Superior temporal gyrus (tissue), 1 donor: ENCODE results near the gene SMAD2.
"Not testable (repeated sequence)": the region's sequence is repeated elsewhere in the genome, so short reads cannot be mapped to it uniquely, and the experiment has no call there.

Experiments
- DNase-seq: peaks from one replicate; pipeline ENCODE4 v3.0.0-alpha.2; 2016; ENCODE audit errors: extremely low spot score

Gene SMAD2

DNA sequence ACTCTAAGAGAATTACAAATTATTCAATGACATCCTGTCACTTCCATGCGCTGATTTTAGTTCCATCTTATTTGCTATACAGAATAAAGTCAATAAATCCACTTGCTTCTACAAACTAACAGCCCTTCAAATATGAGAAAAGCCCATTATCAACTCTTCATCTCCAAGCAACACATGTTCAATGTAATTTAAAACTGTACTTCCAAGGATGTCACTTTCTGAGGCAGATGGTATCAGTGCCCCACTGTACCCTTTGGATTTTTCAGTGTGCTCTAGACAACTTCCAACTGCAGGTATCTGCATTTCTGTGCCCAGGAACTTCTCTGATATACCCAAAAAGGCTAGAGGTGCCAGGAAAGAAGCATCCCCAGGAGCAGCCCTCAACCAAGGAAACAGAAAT lies 87.6 kb downstream of the SMAD2 start:
- DNase-seq: no peak

DNA sequence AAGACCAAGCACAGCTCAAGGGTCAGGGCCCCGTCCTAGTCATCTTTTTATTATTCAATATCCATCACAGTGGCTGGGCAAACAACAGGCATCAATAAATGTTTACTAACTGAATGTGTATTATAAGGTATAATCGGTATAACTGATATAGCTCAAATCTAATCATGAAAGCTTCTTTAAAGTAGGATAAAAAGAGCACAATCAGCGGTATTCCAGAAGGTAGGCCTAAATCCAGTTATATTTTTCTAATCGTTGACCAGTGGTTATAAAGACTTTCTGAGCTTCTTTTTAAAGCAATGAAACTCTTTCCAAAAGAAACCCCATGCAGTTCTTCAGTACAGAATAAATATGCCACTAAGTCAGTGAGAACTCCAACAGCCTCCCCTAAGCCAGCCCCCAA lies 92.1 kb downstream of the SMAD2 start:
- no peak for DNase-seq

- DNase-seq: no peak
Observed at GRCh38 chr18:47832348-47832747, 98.1 kb downstream of the SMAD2 start.

GRCh38 chr18:47831351-47831750 lies 99.1 kb downstream of the SMAD2 start:
- no peak for DNase-seq

DNA sequence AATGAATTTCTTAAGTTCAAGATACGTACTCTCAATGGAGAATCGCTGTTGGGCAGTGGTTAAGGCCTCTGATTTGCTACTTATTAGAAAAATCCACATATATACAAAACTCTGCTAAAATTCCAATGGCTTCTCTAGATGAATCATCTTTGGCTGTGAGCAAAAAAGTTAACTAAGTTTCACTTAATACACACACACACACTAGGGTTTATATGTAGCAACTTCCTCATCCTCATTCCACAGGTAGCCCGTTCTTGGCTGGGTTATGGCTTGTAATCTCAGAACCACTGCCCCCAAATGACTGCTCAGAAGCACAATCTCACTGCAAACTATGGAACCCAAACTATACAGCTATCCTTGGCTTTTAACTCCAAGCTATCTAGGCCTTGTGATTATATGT lies 99.7 kb downstream of the SMAD2 start:
- no peak for DNase-seq

DNA sequence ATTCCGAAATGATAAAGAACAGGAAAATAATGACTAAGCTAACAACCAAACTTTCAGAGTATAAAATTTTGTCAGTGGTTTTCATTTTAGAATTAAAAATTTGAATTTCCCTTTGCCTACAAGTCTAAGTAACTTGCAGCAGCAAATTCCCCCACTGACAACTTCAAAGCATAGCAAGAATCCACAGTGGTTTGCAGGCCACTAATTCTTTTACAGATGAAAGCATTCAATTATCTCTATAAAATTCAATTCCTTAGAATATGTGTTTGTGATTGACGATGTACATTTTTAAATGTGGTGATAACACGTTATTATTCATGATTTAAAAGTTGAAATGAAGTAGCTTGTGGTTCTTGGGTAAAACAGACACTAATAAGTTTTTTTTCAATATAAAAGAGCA lies 100.6 kb downstream of the SMAD2 start:
- DNase-seq: no peak

GRCh38 chr18:47828031-47828430 lies 102.4 kb downstream of the SMAD2 start:
- DNase-seq: not testable (repeated sequence)

DNA sequence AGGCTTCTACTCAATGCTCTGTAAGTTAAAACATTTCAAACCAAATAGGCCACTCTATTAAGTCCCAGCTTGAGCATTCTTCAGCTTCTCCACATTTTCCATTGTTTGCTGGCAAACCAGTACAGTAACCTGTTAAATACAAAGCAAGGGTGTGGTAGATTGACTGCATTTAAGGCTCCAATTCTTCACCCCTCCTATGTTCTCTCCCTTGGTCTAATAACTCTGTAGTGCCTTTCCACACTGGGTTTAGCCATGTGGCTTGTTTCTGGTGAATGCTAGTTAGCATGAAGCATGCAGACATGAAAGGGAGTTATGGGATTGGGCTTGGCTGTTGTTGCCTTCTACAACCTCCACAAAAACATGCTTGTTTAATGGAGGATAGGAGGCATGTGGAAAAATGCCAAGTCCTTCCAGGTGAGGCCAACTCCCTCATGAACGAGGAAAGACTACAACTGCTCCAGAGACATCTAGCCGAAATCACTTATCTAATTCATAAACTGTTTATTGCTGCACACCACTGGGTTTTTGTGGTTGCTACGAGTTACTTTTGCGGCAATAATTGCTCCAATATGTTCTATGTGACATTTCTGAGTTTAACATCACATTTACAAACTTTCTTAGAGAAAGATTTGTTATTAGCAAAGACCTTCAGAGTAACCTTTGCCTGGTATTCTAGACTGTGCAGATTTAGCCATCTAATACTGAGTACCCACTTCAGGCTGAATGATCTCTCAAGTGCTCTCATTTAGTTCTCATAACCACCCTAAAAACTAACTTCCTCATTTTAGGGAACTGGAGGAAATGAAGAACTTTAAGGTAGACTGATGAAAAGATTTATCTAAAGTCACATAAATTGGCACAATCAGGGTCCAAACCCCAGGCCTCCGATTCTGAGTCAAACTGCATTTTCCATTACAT lies 104.0 kb downstream of the SMAD2 start:
- no peak for DNase-seq

DNA sequence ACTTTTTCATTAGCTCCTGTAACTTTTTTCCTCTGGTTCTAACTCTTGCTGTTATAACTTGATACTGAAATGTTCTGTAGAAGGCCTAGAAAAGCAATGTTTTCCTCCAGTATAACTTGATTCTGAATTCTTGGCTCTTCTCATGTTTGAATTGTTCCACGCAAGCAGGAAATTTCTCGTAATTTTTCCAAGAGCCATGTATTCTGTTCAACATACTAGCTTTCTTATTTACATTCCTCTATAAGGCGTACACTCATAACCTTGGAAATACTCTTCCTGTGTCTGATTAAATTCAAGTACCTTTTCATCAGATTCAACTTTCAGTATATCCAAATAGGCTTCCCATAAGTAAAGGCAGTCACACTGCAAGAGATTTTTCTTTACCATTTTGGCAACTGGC lies 109.1 kb downstream of the SMAD2 start:
- no peak for DNase-seq

- no peak for DNase-seq
Observed at GRCh38 chr18:47817795-47818077, 112.7 kb downstream of the SMAD2 start.

GRCh38 chr18:47817017-47817794 lies 113.3 kb downstream of the SMAD2 start:
- DNase-seq: no peak

DNA sequence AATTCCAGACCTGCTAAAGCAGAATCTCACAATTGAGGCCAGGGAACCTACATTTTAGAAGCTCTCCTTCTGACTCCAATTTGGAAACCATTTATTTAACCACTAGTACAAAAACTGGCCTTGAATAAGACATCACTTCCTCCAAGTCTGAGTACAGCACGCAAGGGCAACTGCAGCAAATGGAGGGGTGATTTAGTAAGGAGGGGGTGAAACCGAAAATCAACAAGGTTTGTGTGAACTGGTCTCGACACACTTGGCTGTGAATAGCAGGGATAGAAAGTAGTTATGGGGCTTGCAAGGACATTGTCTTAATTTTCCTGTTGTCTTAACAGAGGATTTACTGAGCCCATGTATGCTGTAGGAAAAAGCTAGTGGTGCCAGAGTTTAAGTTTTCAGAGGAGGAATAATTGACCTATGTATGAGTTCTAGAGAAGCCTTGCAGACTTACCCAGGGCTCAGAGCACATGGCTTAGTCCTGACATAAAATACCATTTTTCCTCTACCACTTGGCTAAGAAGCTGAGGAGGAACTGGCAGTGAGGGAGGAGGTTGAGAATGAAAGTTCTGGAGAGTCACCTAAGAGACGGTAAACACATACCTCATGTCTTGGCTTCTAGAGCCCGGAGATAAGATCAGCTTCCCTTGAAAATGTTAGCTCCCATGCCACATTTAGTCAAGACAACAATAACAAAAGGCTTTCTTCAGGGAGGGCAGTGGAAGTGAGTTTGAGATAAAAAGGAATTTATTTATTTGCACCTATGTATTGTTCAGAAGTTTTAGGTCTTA lies 114.8 kb downstream of the SMAD2 start:
- DNase-seq: no peak

GRCh38 chr18:47809420-47809819 lies 121.0 kb downstream of the SMAD2 start:
- no peak for DNase-seq

DNA sequence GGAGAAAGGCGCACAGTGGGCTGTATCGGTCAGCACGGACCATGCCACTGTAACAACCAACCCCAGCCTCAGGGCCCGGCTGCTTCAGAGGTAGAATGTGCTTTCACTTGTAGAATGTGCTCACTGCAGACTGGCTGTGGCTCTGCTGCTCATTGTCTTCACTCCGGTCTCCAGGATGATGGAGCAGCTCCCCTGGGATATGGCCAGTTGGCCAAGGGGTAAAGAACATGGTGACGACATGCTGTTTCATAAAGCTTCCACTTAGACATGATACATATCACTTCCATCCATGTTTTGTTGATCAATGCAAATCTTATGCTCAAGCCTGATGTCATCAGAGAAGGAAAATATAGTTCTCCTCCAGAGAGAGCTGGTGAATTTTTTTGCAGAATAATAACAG lies 127.7 kb downstream of the SMAD2 start:
- no peak for DNase-seq

DNA sequence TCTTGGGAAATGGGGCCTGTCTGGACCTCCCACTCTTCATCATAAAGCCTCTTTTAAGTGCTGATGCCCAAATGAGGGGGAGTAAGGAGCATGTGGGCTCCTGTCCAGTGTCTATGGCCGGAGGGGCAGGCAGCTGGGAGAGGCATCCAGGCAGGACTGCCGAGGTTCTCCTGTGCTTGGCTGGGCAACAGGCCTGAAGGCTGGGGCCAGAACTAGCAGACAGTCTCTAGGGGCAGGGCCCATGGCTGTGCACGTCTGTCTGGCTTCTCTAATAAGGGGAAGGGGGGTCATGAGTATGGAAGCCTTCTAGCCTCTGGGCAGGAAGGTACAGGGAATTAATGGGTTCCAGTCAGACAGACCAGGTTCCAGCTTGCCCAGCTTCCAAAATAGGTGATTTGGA lies 128.6 kb downstream of the SMAD2 start:
- no peak for DNase-seq

- no peak for DNase-seq
Observed at GRCh38 chr18:47800756-47801155, 129.7 kb downstream of the SMAD2 start.

DNA sequence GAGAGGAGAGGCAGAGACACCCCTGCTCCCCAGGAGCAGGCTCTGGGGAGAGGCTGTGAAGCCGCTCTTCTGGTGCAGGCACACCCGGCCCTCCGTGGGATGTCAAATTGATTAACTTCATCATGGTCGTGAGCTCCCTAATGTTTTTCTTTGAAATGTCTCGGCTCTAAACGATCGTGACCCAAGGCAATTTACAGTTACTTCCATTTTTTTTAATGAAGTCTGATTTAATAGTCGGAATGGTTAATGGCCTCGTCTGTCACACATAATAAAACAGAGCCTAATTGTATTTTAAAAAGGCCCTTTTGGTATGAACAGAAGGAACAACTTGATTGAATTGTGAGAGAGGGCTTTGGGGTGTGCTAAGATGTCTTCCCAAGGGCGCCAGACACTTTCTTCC lies 130.2 kb downstream of the SMAD2 start:
- no peak for DNase-seq

- no peak for DNase-seq
Observed at GRCh38 chr18:47799376-47799775, 131.1 kb downstream of the SMAD2 start.

GRCh38 chr18:47798366-47798765 lies 132.1 kb downstream of the SMAD2 start:
- no peak for DNase-seq

GRCh38 chr18:47797126-47797525 lies 133.3 kb downstream of the SMAD2 start:
- DNase-seq: no peak

GRCh38 chr18:47795434-47795814 lies 135.0 kb downstream of the SMAD2 start:
- DNase-seq: no peak

DNA sequence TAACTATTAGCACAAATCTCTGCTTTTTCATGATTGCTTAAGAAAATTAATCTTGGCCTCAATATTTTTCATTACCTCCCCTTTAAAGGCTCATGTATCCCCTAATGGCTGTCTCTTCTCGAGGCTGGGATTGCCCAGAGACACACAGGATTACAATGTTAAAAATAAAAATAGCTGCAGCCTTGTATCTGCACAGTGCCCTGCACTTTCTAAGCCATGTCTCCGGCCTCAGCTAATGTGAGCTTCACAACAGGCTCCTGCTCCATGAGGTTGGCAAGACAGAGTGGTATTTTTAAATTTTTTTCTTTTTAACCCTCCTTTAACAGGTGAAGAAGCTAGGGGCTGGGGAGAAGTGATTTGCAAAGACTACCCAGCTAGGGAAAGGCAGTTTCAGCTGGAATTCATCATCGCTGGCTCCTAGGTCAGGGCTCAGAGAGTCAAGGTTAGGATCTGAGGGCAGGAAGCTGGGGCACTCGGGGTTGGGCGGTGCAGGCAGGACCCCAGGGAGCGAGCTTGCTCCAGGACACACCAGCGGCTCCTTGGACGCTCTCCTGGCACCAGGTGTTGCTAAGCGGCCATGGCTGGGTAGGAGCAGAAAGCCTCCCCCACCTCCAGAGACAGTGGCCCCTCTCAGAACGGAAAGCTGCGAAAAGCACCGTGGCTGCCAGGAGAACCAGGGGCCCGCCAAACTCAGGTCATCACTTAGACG lies 135.6 kb downstream of the SMAD2 start:
- no peak for DNase-seq
